ENCODE measurements around the gene GNG13.
"Not testable (repeated sequence)": the region's sequence is repeated elsewhere in the genome, so short reads cannot be mapped to it uniquely, and the experiment has no call there.

The GNG13 gene

DNA sequence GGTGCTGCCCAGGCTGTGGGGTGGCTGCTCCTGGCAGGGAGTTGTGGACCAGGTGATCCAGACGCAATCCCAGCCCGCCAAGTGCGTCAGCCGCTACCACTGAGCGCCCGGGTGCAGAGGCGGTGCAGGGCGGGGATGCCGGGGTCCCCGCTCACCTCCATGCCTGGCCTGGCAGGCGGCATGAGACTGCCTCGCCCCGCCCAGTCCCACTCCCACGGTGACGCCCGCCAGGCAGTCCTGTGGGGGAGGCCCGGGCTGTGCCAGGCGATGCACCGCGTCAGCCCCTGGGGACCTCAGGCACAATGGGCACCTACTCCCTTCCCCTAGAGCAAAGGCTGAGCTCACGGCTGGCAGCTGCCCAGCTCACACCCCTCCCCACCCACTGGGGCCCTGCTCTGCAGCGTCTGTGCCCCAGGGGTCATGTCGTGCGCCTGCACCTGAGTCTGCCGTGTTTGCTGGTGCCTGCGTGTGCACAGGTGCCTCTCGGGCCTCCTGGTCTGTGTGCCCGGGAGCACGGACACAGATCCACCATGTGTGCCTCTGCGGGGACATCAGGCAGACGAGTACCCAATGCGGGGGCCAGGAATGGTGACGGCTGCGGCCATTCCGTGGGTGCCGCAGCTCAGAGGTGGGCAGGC lies 17.6 kb downstream of the GNG13 start:
- DNase-seq: peak in 2 of 10 donors; percentile 34 to 84
- intact Hi-C loops (cut with DNase I): no loop called here

DNA sequence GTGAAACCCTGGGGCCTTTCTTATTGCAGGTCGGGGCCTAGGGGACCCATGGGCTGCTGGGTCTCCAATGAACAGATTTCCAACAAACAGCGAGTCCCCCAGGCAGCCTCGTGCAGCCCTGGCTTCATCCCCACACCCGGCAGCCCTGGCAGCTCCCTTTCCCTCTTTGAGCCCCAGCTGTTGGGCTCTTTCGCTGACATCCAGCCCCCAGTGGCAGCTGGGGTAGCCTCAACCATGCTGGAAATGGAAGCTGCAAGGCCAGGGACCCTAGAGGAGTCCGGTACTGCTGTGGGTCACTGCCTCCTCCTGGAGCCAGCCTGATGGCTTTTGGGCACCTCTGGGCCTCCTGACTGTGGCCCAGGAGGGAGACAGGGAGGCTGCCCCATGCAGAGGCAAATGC lies 18.3 kb downstream of the GNG13 start:
- no peak for DNase-seq
- intact Hi-C loops (cut with DNase I): no loop called here

DNA sequence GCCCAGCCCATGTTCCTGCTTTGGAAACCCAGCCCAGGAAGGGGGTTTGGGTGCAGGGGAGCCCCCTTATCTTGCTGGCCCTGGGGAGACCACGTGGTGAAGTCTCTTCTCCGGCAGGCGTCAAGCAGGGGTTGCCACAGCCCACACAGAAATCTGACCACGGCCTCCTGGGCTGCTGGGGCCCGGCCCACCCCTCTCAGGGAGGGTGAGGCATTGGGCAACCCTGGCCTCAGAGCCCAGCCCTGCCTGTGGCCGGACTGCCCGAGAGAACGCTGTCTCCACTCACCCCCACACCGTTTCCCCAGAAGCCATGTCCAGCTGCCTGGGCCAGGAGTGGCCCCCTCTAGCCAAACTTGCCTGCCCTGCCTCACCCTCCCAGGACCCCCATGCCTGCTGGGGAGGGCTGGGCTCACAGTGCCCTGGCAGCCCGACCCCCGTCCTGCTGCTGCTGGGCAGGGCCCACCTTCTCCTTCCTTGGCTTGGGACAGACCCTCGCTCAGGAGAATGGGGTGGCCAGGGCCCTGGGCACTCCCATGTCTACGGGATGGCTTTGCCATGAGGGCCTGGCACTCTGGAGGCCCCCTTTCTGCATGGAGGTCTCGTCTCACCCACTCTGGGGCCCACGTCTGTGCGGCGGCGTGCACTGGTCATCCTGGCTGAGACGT lies 19.1 kb downstream of the GNG13 start:
- no peak for DNase-seq
- intact Hi-C loops (cut with DNase I): no loop called here

DNA sequence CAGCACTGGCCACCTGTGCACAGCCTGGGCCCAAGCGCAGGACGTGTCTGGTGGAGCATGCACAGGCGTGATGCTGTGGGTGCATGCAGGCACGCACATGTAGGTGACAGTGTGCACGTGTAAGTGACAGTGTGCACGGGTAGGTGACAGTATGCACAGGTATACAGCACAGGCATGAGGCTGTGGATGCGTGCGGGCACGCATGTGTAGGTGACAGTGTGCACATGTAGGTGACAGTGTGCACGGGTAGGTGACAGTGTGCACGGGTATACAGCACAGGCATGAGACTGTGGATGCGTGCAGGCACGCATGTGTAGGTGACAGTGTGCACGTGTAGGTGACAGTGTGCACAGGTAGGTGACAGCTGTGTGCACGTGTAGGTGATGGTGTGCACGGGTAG lies 20.2 kb downstream of the GNG13 start:
- no peak for DNase-seq
- intact Hi-C loops (cut with DNase I): no loop called here

DNA sequence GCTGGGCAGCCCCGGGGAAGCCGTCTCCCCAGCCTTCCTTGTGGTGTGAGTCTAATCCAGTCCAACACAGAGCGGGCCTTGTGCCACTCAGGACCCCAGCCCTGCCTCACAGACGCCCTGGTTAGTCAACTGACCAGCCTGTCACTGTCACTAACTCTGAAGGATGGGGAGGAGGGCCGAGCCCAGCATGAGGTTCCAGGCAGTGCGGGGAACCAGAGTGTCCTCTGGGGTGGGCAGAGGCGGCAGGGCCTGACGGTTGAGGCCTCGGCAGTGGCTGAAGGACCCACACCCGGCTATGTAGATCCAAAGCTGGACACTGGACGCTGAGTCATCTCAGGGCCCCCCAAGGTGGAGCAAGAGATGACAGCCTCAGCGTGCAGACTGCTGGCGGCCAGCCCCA lies 21.0 kb downstream of the GNG13 start:
- DNase-seq: no peak
- intact Hi-C loops (cut with DNase I): no loop called here

DNA sequence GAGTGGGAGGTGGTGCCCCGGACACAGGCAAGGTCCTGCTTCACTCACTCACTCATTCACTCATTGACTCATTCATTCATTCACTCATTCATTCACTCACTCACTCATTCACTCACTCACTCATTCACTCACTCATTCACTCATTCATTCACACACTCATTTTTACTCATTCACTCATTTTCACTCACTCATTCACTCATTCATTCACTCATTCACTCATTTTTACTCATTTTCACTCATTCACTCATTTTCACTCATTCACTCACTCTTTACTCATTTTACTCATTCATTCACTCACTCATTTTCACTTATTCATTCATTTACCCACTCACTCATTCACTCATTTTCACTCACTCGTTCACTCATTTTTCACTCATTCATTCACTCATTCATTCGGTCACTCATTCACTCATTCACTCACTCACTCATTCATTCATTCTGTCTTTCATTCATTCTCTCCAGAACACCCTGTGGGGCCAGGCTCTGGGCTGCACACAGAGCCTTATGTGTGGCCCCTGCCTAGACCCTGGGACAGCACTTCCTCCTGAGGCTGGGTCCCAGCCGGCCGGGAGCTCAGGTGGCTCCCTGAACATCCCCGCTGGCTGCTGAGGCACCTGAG lies 21.5 kb downstream of the GNG13 start:
- intact Hi-C loops (cut with DNase I): no loop called here
- DNase-seq: no peak

DNA sequence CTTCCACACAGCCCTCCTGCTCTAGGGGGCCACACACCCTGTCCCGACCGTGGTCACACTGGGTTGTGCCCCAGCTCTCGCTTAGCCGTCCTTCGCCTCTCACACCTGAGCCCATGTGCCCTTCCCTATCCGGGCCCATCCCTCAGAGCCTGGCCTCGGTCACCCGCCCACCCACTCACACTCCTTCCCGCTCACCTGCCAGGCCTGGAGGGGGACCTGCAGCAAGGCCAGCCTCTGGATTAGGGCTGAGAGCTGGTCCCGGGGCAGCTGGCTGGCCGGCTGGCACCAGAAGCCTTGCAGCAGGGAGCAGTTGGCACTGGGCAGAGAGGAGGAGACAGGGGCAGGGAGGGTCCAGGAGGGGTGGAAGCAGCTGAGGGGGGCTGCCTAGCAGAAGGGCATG lies 22.1 kb downstream of the GNG13 start:
- no peak for DNase-seq
- intact Hi-C loops (cut with DNase I): no loop called here

DNA sequence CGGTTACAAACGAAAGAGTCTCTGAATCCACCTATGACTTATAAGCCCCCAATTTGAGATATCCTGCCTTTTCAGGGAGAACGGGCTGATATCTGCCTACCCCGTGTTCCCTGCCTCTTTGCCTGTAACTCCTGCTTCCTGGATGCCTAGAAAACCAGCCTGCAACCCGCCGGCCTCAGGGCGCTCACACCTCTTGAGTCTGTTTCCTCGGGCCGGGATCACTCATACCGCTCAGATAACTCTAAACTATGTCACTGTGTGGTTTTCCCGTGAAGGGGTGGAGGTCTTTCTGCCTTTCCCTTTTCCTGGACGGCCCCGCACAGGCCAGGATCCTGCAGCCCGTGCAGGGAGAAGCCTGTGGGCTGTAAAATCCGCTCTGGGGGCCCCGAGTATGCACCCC lies 22.7 kb downstream of the GNG13 start:
- DNase-seq: no peak
- intact Hi-C loops (cut with DNase I): no loop called here

DNA sequence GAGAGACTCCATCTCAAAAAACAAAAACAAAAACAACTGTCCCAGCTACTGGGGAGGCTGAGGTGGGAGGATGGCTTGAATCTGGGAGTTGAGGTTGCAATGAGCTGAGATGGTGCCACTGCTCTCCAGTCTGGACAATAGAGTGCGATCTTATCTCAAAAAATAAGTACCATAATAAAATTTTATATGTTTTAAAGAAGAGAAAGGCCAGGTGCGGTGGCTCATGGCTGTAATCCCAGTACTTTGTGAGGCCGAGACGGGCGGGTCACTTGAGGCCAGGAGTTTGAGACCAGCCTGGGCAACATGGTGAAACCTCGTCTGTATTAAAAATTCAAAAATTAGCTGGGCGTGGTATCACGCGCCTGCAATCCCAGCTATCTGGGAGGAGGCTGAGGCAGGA lies 23.7 kb downstream of the GNG13 start:
- intact Hi-C loops (cut with DNase I): no loop called here
- no peak for DNase-seq

DNA sequence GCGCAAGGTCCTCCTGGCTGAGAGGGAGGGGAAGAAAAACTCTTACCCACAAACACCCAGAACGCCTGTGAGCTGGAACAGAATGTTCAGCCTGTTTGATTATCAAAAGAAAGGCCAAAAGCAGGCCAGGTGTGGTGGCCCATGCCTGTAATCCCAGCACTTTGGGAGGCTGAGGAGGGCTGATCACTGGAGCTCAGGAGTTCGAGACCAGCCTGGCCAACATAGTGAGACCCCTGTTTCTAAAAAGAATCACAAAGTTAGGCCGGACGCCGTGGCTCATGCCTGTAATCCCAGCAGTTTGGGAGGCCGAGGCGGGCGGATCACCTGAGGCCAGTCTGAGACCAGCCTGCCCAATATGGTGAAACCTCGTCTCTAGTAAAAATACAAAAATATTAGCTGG lies 24.2 kb downstream of the GNG13 start:
- DNase-seq; intact Hi-C loops (cut with DNase I): not testable (repeated sequence)

DNA sequence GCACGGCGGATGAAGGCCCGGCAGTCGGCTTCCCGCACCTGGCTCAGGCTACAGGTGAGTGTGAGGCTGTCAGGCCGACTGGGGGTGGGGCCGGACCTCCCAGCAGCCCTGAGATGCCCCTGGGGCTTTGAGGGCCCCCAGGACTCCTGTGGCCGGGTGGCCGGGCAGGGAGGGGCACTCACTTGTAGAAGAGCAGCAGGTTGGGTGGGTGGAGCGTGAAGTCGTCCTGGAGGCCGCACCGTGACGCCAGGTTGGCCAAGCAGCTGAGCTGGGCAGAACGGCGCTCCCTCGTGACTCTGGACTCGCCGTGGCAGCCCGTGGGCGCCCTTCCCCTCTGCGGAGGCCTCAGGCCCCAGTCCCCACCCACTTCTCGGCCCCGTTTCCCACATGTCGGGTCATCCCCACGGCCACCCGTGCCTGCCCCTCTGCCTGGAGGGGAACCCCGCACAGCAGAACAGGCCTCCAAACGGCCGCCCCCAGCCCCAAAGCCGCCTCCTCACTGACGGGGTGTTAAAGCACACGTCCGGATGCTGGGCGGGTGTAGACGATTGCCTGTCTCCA lies 25.2 kb downstream of the GNG13 start:
- intact Hi-C loops (cut with DNase I): no loop called here
- no peak for DNase-seq

DNA sequence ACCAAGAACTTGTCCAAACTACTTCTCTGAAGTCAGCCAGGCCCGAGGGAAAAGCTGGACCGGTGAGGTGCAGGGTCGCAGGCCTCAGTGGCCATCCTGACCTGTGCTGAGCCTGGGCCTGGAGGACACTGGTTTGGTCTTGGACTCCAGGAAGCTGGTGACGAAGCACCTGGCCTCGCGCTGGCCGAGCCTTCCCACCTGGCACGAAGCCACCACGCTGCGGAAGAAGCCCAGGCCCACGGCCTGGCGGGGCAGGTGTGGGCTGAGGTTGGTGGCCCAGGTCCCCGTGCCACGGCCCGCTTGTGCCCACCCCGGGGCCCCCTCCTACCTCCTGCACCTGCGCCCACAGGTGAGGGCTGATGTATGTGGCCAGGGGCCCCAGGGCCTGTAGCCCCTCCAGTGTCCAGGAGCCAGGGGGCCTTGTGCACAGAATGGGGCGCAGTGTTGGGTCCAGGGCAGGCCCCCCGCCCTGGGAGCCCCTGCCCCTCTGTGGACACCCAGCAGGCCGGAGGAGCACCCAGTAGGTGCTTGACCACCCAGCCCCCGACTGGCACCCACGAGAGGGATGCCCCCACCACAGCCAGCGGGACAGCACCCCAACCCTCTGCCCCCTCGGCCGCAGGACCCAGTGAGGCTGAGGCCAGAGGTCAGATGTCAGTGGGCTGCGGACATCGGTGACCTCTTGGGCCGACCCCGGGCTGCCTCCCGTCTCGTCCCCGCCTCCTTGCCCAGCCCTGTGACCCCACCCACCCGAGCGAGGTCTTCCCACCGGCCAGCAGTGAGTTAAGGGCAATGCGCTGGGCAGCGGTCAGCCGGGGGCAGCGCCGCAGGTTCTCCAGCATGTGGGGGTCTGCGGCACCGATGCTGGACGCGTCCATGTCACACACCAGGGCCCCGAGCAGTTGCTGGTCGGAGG lies 26.2 kb downstream of the GNG13 start:
- no peak for DNase-seq
- intact Hi-C loops (cut with DNase I): no loop called here

DNA sequence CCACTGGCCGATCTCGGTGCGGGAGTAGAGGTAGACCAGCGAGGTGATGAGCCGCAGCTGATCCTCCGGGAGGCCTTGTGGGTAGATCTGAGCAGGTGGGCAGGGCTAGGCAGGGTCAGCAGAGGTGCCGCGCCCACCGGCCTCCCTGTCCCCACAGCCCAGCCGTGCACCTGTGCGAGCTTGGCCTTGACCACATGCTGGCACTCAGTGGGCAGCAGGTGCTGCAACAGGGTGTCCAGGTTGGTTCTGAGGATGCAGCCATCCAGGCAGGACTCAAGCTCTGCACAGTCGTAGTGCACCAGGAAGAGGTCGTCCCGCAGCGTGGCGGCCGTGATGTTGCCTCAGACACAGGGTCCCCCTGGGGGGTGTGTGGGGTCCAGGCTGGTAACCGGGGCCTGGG lies 27.6 kb downstream of the GNG13 start:
- intact Hi-C loops (cut with DNase I): no loop called here
- DNase-seq: no peak

DNA sequence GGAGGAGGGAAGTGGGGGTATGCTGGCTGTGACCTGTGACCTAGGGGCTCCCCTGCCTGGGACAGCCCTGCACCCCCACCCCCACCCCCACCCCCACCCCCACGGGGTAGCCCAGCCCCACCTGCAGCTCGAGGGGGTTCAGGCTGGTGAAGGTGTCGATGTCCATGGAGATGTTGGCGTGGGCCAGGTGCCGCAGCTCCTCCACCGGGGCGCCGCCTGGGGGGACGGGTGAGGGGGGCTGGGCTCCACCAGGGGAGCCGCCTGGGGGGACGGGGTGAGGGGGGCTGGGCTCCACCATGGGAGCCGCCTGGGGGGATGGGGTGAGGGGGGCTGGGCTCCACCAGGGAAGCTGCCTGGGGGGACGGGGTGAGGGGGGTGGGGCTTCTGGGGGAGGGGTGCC lies 30.1 kb downstream of the GNG13 start:
- intact Hi-C loops (cut with DNase I): no loop called here
- DNase-seq: no peak

DNA sequence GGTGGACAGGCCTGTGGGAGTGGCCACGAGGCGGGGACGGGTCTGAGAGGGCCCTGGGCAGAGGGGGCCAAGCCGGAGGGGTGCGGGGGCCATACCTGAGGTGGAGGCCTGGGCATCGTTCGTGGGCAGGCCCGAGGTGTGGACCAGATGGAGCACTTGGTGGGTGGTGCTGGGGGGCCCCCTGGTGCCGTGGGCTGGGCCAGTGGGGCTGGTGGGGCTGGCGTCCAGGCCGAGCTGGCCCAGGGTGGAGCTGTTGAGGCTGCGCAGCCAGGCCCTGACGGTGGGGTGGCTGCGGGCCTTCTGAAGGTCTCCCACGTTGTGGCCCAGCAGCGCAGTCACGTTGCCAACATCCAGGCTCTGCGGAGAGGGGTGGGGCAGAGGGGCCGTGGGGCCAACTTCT lies 30.6 kb downstream of the GNG13 start:
- DNase-seq: no peak

DNA sequence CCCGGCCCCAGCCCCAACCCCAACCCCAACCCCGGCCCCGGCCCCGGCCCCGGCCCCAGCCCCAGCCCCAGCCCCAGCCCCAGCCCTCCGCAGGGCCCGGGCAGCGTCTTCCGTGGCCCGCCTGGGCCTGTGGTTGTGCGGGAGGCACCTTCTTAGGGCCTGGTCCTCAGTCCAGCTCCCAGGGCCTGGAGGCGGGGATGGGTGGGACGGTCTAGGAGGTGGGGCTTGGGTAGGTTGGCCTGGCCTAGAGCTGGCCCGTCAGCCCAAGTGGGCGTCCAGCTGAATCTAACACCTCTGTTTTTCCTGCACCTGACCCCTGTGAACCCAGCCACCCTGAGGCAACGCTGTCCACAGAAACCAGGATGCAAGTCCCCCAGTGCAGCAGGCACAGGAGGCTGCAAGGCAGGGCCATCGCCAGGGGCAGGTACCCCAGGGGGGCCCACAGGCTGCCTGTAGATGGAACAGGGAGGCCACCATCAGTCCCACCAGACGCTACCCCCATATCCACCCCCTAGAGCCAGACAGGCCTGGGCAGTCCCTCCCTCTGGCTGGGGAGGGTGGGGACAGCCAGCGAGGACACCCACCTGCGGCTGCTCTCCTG lies 31.2 kb downstream of the GNG13 start:
- intact Hi-C loops (cut with DNase I): no loop called here

More for the DNA sequence above, 30.6 kb downstream of the GNG13 start:
- intact Hi-C loops (cut with DNase I): no loop called here

DNA sequence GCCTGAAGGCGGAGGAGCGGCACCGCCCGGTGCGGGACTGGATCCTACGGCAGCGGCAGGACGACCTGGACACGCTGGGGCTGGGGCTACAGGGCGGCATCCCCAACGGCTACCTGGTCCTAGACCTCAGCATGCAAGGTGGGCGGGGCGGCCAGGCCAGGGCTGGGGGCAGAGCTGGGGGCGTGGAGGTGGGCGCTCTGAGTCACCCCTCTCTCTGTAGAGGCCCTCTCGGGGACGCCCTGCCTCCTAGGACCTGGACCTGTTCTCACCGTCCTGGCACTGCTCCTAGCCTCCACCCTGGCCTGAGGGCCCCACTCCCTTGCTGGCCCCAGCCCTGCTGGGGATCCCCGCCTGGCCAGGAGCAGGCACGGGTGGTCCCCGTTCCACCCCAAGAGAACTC lies 32.1 kb downstream of the GNG13 start:
- no peak for DNase-seq

More for the DNA sequence above, 31.2 kb downstream of the GNG13 start:
- DNase-seq: peak in 1 of 10 donors; percentile 67

DNA sequence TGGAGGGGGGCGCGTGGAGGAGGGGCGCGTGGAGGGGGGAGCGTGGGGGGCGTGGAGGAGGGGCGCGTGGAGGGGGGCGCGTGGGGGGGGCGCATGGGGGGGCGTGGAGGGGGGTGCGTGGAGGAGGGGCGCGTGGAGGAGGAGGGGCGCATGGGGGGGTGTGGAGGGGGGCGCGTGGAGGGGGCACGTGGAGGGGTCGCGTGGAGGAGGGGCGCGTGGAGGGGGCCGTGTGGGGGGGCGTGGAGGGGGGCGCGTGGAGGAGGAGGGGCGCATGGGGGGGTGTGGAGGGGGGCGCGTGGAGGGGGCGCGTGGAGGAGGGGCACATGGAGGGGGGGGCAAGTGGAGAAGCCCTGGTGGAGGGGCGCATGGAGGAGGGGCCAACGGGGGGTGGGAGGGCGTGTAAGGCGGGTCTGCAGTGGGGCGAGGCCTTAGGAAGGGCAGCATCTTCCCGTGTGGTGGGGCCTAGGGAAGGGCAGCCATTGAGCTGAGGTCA lies 32.7 kb downstream of the GNG13 start:
- intact Hi-C loops (cut with DNase I): no loop called here
- no peak for DNase-seq

More for the DNA sequence above, 32.1 kb downstream of the GNG13 start:
- intact Hi-C loops (cut with DNase I): no loop called here

DNA sequence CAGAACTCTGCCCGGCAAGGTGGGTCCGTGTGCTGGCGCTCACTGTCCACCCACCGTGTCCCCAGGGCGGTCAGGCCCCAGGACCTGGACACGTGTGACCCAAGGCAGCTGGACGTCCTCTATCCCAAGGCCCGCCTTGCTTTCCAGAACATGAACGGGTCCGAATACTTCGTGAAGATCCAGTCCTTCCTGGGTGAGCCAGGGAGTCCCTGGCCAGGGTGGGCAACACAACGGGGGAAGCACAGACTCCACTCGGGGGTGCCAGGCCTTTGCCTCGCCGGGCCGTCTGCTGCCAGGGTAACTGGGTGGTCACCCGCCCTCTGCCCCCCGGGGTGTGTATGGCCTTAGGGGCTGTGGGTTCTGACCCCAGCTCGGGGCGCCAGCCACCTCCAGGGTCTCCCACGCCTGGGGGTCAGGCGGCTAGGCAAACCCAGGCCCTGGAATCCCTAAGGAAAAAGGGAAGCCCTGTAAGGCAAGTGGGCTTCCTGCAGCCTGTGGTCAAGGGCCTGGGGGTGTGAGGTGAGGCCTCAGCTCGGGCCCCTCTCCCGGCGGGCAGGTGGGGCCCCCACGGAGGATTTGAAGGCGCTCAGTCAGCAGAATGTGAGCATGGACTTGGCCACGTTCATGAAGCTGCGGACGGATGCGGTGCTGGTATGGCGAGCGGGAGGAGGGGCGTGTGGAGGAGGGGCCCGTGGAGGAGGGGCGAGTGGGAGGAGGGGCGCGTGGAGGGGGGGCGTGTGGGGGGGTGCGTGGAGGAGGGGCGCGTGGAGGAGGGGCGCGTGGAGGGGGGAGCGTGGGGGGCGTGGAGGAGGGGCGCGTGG lies 33.5 kb downstream of the GNG13 start:
- intact Hi-C loops (cut with DNase I): no loop called here
- DNase-seq: no peak
